Gastrocnemius medialis (tissue), 4 donors: ENCODE data around the gene HS2ST1.

ENCODE experiments used
- CTCF ChIP-seq, 5 experiments: fragments of 450-650 bp in 3 of 5; fragments of 200-600 bp in 2 of 5; sonication (generic) in 2 of 5; IDR thresholded peaks in 4 of 5; conservative IDR thresholded peaks in 1 of 5; 1 replicate in 4 of 5; 2 replicates in 1 of 5; pipeline ENCODE4 v1.5.1; 2016 to 2019; ENCODE audit warnings: antibody characterized with exemption in 5 of 5, mild to moderate bottlenecking in 3 of 5, moderate library complexity in 3 of 5
- POLR2A ChIP-seq, 2 donors: fragments of 450-650 bp; IDR thresholded peaks; one replicate each; pipeline ENCODE4 v1.6.1; 2017; ENCODE audit warnings: antibody characterized with exemption in 2 of 2, mild to moderate bottlenecking in 2 of 2, moderate library complexity in 2 of 2

GRCh38 chr1:86953167-86953566, 38.7 kb downstream of the HS2ST1 start:
- TF ChIP-seq CTCF (IDR thresholded peaks at IDR 0.05 in 4 of 5, conservative IDR thresholded peaks at IDR 0.05 in 1 of 5) (no peak), POLR2A (IDR thresholded peaks at IDR 0.05) (no peak)
